GM11168 (cell line): ENCODE measurements around the gene ZFAND2A.
"Not testable (repeated sequence)": the region's sequence is repeated elsewhere in the genome, so short reads cannot be mapped to it uniquely, and the experiment has no call there.

Experiments
- in situ Hi-C: fragments of 300-500 bp; cut with MboI; formaldehyde crosslinking; loops from one replicate; pipeline ENCODE4 v1.12.0; 2022; ENCODE audit warnings: low sequenced_read_pairs; ENCODE audit not compliant: unreplicated experiment

ZFAND2A gene

DNA sequence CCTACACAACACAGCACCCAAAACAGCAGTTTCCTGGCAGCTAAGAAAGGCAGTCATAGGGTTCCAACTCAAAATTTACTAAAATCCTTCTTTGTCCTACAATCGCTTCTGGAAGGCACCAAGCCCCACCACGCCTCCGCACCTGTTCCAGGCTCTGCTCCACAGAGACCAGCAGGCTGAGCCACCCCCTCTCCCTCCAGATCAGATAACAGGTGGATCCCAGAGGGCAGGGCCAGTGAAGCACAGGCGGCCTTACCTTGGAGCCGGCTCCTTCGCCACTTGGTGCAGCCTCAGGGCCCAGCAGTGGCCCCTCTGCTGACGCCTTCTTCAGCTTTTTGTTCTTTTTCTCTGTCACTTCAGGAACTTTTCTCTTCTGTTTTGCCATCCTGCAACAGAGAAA is 33.0 kb downstream of the ZFAND2A start:
- in situ Hi-C loops = no loop called here

DNA sequence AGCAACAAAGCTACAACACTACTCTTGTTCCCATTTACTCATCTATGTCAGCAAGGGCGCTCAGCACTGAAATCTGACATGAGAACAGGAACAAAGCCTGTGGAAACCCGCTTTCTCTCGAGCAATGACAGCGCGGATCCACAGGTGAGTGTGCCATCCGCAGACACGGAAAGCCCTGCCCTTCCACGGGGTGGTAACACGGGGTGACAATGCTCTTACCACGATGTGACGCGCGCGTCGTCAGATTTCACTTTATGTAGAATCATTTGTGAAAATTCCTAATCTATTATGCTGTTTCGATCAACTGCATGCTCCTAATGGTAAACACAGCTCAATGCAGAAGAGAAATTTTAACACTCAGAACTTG is 34.4 kb downstream of the ZFAND2A start:
- in situ Hi-C loops = no loop called here

- in situ Hi-C loops = no loop called here
Measured at GRCh38 chr7:1124816-1125602, 35.0 kb downstream of the ZFAND2A start.

DNA sequence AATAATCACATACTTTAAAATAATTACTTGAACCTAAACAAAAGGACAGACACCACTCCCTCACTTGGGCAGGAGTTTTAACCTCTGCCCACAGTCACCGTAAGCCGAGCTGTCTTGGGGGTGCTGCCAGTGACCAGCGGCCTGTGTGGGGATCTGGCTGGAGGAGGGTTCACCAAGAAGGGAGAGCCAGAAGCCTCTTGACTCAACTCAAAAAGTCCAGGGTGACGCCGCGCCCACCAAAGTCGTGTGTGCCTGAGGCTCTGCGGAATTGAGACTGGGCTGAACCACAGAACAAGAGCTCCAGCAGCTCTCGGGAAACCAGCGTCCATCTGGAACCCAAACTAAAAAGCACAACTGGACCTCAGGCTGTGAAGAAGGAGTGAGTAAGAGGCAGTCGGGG is 35.8 kb downstream of the ZFAND2A start:
- in situ Hi-C loops = no loop called here

DNA sequence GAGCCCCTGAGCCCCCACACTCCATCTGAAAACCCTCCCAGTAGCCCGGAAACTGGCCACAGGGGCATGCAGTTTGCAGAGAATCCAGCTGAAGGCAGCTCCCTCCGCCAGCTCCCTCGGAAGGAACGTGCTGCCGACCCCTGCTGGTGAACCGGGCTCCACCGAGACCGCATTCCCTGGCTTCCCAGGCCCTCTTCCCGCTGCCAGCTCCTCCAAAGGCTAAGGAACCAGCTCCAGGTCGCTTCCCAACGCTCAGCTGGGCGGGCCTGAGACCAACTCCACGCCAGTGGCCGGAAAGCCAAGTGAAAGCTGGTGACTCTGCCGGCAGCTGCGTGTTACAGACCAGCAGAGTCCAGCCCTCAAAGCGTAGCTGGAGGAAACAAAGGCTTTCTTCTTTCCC is 36.3 kb downstream of the ZFAND2A start:
- in situ Hi-C loops = no loop called here

DNA sequence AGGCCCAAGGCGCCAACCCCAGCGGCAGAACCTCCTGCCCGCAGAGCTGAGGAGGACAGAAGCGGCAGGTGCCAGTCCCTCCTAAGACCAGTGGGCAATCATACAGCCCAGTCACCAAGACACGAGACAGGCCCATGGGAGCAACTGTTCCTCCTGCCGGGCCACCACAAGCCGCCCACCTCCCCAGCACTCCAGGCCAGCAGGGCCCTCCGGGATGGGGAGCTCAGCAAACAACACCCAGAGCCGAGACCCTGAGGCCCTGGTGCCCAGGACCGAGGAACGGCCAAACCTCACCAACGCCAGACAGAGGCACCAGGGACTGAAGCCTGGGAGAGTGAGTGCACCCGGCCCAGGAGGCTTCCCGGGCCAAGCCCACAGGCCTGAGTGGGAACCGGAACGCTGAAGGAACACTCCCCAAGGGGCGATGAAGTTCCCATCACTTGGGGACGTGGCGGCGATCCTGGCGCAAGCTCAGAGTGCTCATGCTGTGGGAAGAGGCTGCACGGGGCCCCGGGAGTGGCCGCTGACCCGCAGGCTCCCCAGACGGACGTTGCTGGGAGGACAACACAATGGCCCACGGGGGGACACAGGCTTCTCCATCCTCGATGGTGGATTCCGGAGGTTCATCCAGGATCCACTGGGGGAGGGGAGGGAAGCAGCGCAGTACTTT is 37.0 kb downstream of the ZFAND2A start:
- in situ Hi-C loops = no loop called here

DNA sequence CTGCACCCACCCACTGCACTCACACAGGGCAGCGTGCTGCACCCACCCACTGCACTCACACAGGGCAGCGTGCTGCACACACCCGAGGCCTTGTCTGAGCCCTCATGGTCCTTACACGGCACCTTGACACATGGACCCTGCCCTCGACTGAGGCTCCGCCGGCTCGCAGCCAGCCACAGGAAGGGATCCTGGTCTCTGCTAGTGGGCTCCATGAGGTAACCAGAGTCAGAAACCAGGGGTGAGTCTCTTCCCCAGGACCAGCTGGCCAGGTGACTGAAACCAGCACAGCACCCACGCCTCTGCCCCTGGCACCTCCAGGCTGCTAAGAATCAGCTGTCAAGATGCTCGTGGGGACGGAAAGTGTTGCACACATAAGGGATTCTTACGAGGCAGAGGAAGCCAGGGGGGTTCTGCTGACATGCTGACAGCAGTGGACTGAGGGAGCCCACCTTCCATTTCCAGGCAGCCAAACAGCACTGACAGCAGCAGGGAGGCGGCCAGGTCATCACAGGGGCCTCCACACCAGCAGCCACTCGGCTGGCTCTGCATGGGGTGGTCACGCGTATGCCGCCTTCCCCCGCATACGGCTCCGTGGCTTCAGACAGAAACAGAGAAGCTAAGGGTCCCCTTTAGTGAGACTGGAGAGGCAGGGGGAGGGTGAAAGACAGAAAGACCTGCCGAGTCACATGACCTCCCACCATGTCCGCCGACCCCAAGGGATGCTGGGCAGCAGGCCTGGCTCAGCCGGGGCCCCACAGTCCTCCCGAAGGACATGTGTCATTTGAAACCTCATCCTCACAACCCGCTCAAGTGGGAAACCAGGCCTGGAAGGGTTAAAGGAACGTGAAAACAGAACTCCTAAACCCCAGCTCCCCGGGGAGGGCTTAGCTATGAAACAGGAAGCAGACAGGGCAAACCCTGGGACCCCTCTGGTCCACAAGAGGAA is 37.8 kb downstream of the ZFAND2A start:
- in situ Hi-C loops = no loop called here

- in situ Hi-C loops = no loop called here
Measured at GRCh38 chr7:1121476-1121875, 38.5 kb downstream of the ZFAND2A start.

DNA sequence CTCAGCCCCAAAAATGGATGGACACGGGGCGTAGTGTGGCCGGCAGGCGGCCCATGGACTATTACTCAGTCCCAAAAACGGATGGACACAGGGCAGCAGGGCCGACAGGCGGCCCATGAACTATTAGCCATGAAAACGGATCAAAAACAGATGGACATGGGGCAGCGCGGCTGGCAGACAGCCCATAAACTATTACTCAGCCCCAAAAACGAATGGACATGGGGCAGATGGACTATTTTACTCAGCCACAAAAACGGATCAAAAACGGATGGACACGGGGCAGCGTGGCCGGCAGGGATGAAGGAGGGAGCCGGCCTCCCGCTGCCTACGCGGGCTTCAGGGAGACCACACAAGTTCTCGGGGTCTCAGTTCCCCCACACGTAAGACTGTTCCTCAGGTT is 39.2 kb downstream of the ZFAND2A start:
- in situ Hi-C loops = no loop called here

DNA sequence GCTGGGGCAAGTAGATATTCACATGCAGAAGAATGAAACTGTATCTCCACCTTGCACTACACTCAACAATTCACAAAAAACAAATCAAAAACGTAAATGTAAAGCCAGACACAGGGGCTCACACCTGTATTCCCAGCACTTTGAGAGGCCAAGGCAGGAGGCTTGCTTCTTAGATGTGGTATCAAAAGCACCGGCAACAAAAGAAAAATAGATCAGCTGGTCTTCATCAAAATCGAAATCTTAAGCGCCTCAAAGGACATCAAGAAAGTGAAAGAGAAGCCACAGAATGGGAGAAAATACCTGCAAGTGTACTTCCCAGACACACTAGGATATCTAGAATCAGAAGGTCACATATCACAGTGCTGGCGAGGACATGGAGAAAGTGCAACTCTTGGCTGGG is 40.8 kb downstream of the ZFAND2A start:
- in situ Hi-C loops = no loop called here

DNA sequence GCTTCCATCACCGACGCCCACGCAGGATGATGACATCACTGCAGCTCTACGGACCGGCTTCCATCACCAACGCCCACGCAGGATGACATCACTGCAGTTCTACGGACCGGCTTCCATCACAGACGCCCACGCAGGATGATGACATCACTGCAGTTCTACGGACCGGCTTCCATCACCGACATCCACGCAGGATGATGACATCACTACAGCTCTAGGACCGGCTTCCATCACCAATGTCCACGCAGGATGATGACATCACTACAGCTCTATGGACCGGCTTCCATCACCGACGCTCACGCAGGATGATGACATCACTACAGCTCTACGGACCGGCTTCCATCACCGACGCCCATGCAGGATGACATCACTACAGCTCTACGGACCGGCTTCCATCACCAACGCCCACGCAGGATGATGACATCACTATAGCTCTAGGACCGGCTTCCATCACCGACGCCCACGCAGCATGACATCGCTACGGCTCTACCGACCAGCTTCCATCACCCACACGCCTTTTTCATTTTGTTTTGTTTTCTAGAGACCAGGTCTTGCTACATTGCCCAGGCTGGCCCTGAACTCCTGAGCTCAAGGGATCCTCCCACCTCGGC is 42.6 kb downstream of the ZFAND2A start:
- in situ Hi-C loops = no loop called here

DNA sequence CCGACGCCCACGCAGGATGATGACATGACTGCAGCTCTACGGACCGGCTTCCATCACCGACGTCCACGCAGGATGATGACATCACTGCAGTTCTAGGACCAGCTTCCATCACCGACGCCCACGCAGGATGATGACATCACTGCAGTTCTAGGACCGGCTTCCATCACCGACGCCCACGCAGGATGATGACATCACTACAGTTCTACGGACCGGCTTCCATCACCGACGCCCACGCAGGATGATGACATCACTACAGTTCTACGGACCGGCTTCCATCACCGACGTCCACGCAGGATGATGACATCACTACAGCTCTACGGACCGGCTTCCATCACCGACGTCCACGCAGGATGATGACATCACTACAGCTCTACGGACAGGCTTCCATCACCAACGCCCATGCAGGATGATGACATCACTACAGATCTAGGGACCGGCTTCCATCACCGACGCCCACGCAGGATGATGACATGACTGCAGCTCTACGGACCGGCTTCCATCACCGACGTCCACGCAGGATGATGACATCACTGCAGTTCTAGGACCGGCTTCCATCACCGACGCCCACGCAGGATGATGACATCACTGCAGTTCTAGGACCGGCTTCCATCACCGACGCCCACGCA is 43.5 kb downstream of the ZFAND2A start:
- in situ Hi-C loops = not testable (repeated sequence)

- in situ Hi-C loops = not testable (repeated sequence)
Measured at GRCh38 chr7:1115171-1116045, 44.6 kb downstream of the ZFAND2A start.

DNA sequence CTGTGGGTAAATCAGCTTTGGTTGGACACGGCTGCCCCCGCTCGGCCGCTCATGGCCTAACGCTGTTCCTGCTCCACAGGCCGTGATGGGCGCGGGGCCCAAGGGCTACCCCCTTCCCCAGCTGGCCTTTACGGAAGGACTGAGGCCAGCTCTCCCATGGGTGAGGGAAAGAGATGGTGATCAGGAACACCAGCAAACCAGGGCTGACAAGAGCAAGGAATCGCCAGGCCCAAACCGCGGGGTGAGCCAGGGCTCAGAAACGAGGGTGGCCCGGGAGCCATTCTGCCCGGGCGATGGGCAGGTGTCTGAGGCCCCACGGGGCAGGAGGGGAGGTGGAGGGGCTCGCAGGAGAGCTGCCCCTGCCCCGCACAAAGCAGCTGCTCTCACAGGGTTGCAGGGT is 45.5 kb downstream of the ZFAND2A start:
- in situ Hi-C loops = no loop called here

- in situ Hi-C loops = no loop called here
Measured at GRCh38 chr7:1114088-1114487, 45.9 kb downstream of the ZFAND2A start.

DNA sequence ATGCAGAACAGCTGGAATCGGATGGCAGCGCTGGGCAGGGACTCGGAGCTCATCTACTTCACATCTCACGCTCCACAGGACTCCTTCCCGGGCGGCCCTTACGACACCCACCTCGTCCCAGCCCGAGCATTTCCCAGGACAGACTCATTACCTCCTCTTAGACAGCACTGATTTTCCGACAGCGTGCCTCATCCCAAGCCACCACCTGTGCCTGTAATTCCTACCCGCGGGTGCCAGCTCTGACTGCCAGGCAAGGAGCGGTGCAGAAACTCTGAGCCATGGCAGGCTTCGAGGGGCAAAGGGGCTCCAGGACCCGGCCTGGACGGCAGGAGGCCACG is 46.5 kb downstream of the ZFAND2A start:
- in situ Hi-C loops = no loop called here

GRCh38 chr7:1112625-1113547 is 47.1 kb downstream of the ZFAND2A start:
- in situ Hi-C loops = no loop called here

DNA sequence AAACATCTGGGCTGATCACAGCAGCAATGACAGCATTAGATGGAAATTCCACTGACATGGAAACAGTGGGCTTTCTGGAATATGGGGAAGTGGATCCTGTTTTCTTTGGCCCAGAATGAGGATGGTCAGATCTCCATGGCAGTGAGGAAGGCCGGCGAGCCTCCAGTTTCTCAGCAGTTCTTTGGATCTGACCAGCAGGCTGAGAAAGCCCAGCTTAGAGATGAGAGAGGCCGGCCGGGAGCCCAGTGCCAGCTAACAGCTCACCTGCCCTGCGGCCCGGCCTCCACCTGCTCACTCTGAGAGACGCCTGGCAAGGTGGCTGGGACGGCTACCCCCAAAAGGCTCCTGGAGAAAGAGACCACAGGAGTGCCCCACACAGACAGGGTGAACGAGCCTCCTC is 47.9 kb downstream of the ZFAND2A start:
- in situ Hi-C loops = no loop called here
